C4-2B (cell line): ENCODE results near the gene RASSF5.
"Not testable (repeated sequence)": the region's sequence is repeated elsewhere in the genome, so short reads cannot be mapped to it uniquely, and the experiment has no call there.

ENCODE experiments used
- H3K27ac ChIP-seq: fragments of 450-650 bp; 2 replicates; pipeline ENCODE4 v1.5.1; 2017
- CTCF ChIP-seq: fragments of 450-650 bp; conservative IDR thresholded peaks from 2 replicates; pipeline ENCODE4 v1.5.1; 2017; ENCODE audit warnings: mild to moderate bottlenecking
- ZFX ChIP-seq: fragments of 450-650 bp; IDR thresholded peaks from 2 replicates; pipeline ENCODE4 v1.6.1; 2017

Gene RASSF5

GRCh38 chr1:206600527-206600926, 93.2 kb downstream of the RASSF5 start:
- no peak overlapping the region for H3K27ac ChIP-seq
- no peak for TF ChIP-seq ZFX
- TF ChIP-seq CTCF: no peak

GRCh38 chr1:206604861-206605260, 97.5 kb downstream of the RASSF5 start:
- no peak overlapping the region for H3K27ac ChIP-seq
- TF ChIP-seq ZFX (no peak), CTCF (no peak)

GRCh38 chr1:206606867-206607266, 99.5 kb downstream of the RASSF5 start:
- no peak overlapping the region for H3K27ac ChIP-seq
- TF ChIP-seq CTCF: peak; percentile 82
- TF ChIP-seq ZFX: no peak

GRCh38 chr1:206608108-206608698, 100.9 kb downstream of the RASSF5 start:
- TF ChIP-seq ZFX (no peak), CTCF (peak; percentile 93)
- H3K27ac ChIP-seq: no peak overlapping the region

GRCh38 chr1:206609229-206609991, 102.1 kb downstream of the RASSF5 start:
- no peak for TF ChIP-seq ZFX
- no peak for TF ChIP-seq CTCF
- no peak overlapping the region for H3K27ac ChIP-seq

- TF ChIP-seq ZFX (peak; percentile 99), CTCF (peak; percentile 99)
- peak within 1 kb of the TSS; percentile 83 for H3K27ac ChIP-seq
These were observed 105.0 kb downstream of the RASSF5 start, which contains the start of gene EIF2D for GRCh38 chr1:206612129-206612876. TSS of gene EIF2D (minus strand) at chr1:206612465. CDS start at chr1:206612342, 123 bp downstream.

- H3K27ac ChIP-seq: not testable (repeated sequence)
These were observed 119.1 kb downstream of the RASSF5 start for GRCh38 chr1:206626396-206626795.
